Tibial nerve (tissue), 4 donors: ENCODE measurements around the gene CEP295NL. TPM values are rescaled to one million over a fixed set of nuclear protein-coding genes. Genes with fewer than 3 reads are reported as not detected.

Experiments
- DNase-seq, 2 donors: peaks; one replicate each; pipeline ENCODE4 v3.0.0-alpha.2; 2019; ENCODE audit warnings: low spot score in 2 of 2
- H3K27ac ChIP-seq, 4 donors: fragments of 200-600 bp; sonication (generic) in 3 of 4; one replicate each; pipeline ENCODE4 v1.5.1; 2017 to 2019; ENCODE audit warnings: mild to moderate bottlenecking in 1 of 4
- H3K27me3 ChIP-seq, 2 donors: fragments of 200-600 bp; sonication (generic) in 1 of 2; one replicate each; pipeline versions ENCODE4 v1.5.1 to v1.6.0; 2017 to 2019
- H3K36me3 ChIP-seq, 3 donors: fragments of 200-600 bp; sonication (generic); one replicate each; pipeline ENCODE4 v1.5.1; 2018 to 2019
- H3K4me1 ChIP-seq, 4 donors: fragments of 200-600 bp; sonication (generic) in 3 of 4; one replicate each; pipeline ENCODE4 v1.5.1; 2017 to 2019
- H3K4me3 ChIP-seq, 4 donors: fragments of 200-600 bp; sonication (generic) in 3 of 4; one replicate each; pipeline ENCODE4 v1.5.1; 2017 to 2019; ENCODE audit warnings: mild to moderate bottlenecking in 1 of 4, moderate library complexity in 1 of 4
- H3K9me3 ChIP-seq, 4 donors: fragments of 200-600 bp; sonication (generic) in 3 of 4; one replicate each; pipeline ENCODE4 v1.5.1; 2017 to 2019
- EP300 ChIP-seq, 2 donors: sonication (generic); formaldehyde crosslinking; IDR thresholded peaks; one replicate each; pipeline ENCODE4 v1.6.1; 2017; ENCODE audit warnings: antibody characterized with exemption in 2 of 2, mild to moderate bottlenecking in 1 of 2
- POLR2A ChIP-seq, 2 donors: fragments of 450-650 bp; IDR thresholded peaks; one replicate each; pipeline ENCODE4 v1.6.1; 2017; ENCODE audit warnings: antibody characterized with exemption in 2 of 2, mild to moderate bottlenecking in 2 of 2, moderate library complexity in 2 of 2
- WGBS, 2 donors: methylation state at CpG; one replicate each; pipeline ENCODE4 v1.1.5; 2018; 5-methylcytosine and 5-hydroxymethylcytosine counted together
- total RNA-seq, 4 donors: library from RNA; depleted of rRNA; stranded (reverse); fragments of >200 nt; gene quantifications; one replicate each; pipeline ENCODE4 v1.1.0, GENCODE V29; 2016
- TF ChIP-seq, protein P1 (sequence below), 5 experiments: fragments of 200-600 bp in 3 of 5; fragments of 450-650 bp in 2 of 5; sonication (generic) in 3 of 5; IDR thresholded peaks; one replicate each; pipeline ENCODE4 v1.5.1; 2016 to 2019; ENCODE audit warnings: antibody characterized with exemption in 5 of 5, mild to moderate bottlenecking in 3 of 5, moderate library complexity in 2 of 5

The CEP295NL gene
- total RNA-seq, 4 donors from 2014 or later: 6.5 to 35.1 (median 9.9) TPM

DNA sequence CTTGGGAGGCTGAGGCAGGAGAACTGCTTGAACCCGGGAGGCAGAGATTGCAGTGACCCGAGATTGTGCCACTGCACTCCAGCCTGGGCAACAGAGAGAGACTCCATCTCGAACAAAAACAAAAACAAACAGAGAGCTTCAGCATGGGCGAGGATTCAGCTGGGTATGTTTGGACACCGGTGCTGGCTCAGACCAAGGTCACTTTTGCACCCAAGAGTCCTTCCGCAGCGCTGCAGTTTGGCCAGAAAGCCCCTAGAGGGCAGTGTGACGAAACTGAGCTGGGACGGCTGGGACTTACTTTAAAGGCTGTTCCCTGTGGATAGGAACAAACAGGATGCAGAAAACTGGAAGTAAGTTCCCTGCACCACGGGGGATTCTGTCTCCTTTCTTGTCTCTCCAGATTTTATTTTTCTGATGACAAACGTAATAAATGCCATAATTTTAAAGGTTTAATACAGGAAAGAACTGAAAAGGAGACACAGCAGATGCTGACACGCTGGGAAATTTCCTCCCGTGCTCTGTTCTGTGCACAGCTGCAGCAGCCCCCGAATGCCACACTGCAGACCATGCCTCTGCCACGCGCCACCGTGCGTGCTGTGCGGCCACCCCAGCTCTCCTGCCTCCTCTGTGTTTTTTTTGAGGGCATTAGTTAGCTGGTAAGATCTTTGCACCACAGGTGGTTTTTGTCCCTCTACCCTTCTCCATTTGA lies 37.2 kb downstream of the CEP295NL start:
- Histone ChIP-seq H3K27me3 (no peaks in the 10 kb centered on the region), H3K36me3 (peaks cover 0 to 48% (median 0%) of the 10 kb centered on the region in 3 donors), H3K9me3 (no peaks in the 10 kb centered on the region), H3K4me3 (no peak overlapping the region), H3K4me1 (peaks cover 0 to 63% (median 17%) of the 10 kb centered on the region in 4 donors), H3K27ac (peak overlapping the region; percentile 17 to 76 (median 56))
- DNase-seq: peak; percentile 81 to 85
- TF ChIP-seq, protein P1, sequence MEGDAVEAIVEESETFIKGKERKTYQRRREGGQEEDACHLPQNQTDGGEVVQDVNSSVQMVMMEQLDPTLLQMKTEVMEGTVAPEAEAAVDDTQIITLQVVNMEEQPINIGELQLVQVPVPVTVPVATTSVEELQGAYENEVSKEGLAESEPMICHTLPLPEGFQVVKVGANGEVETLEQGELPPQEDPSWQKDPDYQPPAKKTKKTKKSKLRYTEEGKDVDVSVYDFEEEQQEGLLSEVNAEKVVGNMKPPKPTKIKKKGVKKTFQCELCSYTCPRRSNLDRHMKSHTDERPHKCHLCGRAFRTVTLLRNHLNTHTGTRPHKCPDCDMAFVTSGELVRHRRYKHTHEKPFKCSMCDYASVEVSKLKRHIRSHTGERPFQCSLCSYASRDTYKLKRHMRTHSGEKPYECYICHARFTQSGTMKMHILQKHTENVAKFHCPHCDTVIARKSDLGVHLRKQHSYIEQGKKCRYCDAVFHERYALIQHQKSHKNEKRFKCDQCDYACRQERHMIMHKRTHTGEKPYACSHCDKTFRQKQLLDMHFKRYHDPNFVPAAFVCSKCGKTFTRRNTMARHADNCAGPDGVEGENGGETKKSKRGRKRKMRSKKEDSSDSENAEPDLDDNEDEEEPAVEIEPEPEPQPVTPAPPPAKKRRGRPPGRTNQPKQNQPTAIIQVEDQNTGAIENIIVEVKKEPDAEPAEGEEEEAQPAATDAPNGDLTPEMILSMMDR (IDR thresholded peaks at IDR 0.05): peak; percentile 87 to 95 (median 91)
- TF ChIP-seq EP300 (IDR thresholded peaks at IDR 0.05) (peak in 1 of 2 donors; percentile 66), POLR2A (IDR thresholded peaks at IDR 0.05) (no peak)
- 18 to 22% methylated on average over 19 of the region's 19 CpGs for WGBS, 2 donors

DNA sequence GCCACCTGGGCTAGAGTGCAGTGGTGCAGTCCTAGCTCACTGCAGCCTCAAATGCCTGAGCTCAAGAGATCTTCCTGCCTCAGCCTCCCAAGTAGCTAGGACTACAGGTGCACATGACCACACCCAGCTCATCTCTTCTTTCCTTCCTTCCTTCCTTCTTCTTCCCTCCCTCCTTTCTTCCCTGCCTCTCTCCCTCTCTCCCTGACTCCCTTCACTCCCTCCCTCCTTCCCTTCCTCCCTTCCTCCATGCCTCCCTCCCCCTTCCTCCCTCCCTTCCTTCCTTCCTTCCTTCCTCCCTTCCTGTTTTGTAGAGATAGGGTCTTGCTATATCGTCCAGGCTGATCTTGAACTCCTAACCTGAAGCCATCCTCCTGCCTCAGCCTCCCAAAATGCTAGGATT lies 38.9 kb downstream of the CEP295NL start:
- 67 to 73% methylated on average over 1 of the region's 1 CpG for WGBS, 2 donors
- H3K27ac ChIP-seq: peak overlapping the region; percentile 8 to 89 (median 26)
- H3K4me1 ChIP-seq: peaks cover 0 to 63% (median 17%) of the 10 kb centered on the region in 4 donors
- peaks cover 0 to 45% (median 0%) of the 10 kb centered on the region in 3 donors for H3K36me3 ChIP-seq
- H3K27me3 ChIP-seq: no peaks in the 10 kb centered on the region
- no peaks in the 10 kb centered on the region for H3K9me3 ChIP-seq
- DNase-seq: no peak
- TF ChIP-seq POLR2A (IDR thresholded peaks at IDR 0.05) (no peak), EP300 (IDR thresholded peaks at IDR 0.05) (no peak)
- TF ChIP-seq, protein P1 (IDR thresholded peaks at IDR 0.05): no peak
- H3K4me3 ChIP-seq: no peak overlapping the region

DNA sequence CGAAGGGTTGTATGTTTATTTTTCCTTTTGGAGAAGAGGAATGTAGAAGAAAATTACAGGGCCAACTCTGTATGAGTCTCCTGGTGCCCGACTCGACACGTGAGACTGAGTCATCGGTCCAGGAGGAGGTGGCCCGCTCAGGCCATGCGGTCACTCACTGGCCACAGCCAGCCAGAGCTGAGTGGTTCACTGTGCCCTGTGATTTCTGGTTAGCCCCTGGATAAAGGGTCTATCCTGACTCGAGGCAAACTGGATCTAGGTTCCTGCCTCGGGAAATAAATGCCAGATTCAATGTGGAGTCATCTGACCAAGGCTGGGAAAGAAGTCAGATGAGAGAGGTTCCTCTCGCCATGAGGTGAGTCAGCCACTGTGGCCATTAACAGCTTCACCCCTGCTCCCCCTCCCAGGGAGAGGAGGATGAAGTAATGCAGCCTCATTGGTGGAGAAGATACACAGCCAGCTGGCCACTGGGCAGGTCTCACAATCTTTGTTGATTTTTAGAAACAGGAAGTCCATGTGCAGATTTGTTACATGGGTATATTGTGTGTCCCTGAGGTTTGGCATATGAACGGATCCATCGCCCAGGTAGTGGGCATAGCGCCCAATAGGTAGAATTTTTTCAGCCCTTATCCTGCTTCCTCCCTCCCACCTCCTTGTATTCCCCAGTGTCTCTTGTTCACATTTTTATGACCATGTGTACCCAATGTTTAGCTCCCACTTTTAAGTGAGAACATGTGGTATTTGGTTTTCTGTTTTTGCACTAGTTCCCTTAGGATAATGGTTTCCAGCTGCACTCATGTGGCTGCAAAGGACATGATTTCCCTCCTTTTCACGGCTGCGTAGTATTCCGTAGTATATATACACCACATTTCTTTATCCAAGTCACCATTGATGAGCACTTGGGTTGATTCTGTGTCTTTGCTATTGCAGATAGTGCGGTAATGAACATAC lies 40.7 kb downstream of the CEP295NL start:
- 54 to 58% methylated on average over 17 of the region's 17 CpGs for WGBS, 2 donors
- peak; percentile 79 to 90 for DNase-seq
- TF ChIP-seq, protein P1 (IDR thresholded peaks at IDR 0.05): no peak
- TF ChIP-seq POLR2A (IDR thresholded peaks at IDR 0.05): peak in 1 of 2 donors; percentile 18
- TF ChIP-seq EP300 (IDR thresholded peaks at IDR 0.05): peak in 1 of 2 donors; percentile 83
- peaks cover 0 to 42% (median 0%) of the 10 kb centered on the region in 3 donors for H3K36me3 ChIP-seq
- no peaks in the 10 kb centered on the region for H3K9me3 ChIP-seq
- peak overlapping the region; percentile 67 to 92 (median 78) for H3K27ac ChIP-seq
- no peak overlapping the region for H3K4me3 ChIP-seq
- H3K27me3 ChIP-seq: no peaks in the 10 kb centered on the region
- H3K4me1 ChIP-seq: peaks cover 0 to 47% (median 13%) of the 10 kb centered on the region in 4 donors

DNA sequence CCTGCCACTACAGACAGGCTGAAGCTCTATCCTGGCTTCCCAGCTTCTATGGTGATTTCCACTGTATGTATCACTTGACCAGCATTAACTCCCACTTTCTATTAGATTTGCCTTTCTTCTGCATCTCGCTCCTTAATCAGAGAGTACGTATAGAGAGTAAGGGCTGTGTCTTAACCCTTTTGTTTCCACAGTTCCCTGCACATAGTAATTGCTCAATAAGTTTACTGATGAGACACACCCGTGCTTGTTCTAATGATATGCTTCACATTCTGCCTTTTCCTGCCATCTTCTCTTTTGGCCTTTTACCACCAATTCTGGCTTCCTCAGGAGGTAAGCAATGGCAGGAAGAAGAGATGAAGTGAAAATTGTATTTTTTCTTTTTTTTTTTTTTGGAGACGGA lies 41.8 kb downstream of the CEP295NL start:
- TF ChIP-seq EP300 (IDR thresholded peaks at IDR 0.05) (no peak), POLR2A (IDR thresholded peaks at IDR 0.05) (no peak)
- no peaks in the 10 kb centered on the region for H3K9me3 ChIP-seq
- H3K27me3 ChIP-seq: no peaks in the 10 kb centered on the region
- H3K27ac ChIP-seq: peak overlapping the region; percentile 67 to 92 (median 78)
- peaks cover 0 to 53% (median 0%) of the 10 kb centered on the region in 3 donors for H3K36me3 ChIP-seq
- DNase-seq: no peak
- 79 to 85% methylated on average over 4 of the region's 4 CpGs for WGBS, 2 donors
- H3K4me1 ChIP-seq: peaks cover 0 to 36% (median 7%) of the 10 kb centered on the region in 4 donors
- no peak overlapping the region for H3K4me3 ChIP-seq

DNA sequence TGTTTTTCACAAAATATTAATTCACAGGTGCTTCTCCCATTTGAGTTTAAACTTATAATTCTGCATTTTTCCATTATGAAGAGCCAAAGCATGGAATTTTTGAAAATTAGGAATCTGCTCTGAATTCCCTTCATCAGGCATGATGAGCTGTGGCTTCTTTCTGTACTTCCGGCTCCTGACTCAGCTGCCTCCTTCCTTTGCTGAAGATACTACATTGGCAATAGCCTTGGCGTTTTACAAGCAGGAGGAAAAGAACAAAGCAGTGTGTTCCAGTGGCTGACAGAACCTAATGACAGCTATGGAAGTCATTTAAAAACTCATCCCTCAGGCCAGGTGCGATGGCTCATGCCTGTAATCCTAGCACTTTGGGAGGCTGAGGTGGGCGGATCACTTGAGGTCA lies 44.0 kb downstream of the CEP295NL start:
- Histone ChIP-seq H3K4me3 (no peak overlapping the region), H3K27ac (peak overlapping the region in 2 of 4 donors; percentile 10 to 30), H3K4me1 (peaks cover 0 to 21% (median 2%) of the 10 kb centered on the region in 4 donors), H3K9me3 (no peaks in the 10 kb centered on the region), H3K27me3 (no peaks in the 10 kb centered on the region), H3K36me3 (peaks cover 0 to 74% (median 0%) of the 10 kb centered on the region in 3 donors)
- 73 to 80% methylated on average over 4 of the region's 4 CpGs for WGBS, 2 donors
- no peak for DNase-seq
- TF ChIP-seq, protein P1 (IDR thresholded peaks at IDR 0.05): no peak
